ENCODE data around the gene TBCK. TPM values are rescaled to one million over a fixed set of nuclear protein-coding genes. Genes with fewer than 3 reads are reported as not detected.

Gene TBCK
- total RNA-seq, 1 donor from 2014 or later, result 64.2 TPM

DNA sequence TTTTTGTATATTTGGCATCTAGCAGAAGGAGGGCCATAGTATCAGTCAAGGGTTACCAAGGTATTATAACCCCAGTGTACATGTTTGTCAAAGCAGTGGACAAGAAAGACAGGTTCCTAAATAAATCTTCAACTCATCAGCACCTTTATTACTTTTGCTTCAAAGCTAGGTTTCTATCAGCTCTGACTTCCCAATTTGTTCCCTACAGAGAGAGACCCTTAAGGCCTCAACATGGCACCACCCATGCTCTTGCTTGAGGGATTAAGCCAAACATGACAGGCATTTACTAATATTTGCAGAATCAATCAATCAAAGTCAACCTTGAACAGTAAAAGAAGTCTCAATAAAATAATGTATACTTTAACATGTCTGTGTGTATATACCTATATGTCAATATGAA lies 9.4 kb downstream of the TBCK start:
- H3K4me3 Mint-ChIP-seq, result no peak overlapping the region
- no peak overlapping the region for H3K27ac Mint-ChIP-seq
- TF ChIP-seq, protein P1, sequence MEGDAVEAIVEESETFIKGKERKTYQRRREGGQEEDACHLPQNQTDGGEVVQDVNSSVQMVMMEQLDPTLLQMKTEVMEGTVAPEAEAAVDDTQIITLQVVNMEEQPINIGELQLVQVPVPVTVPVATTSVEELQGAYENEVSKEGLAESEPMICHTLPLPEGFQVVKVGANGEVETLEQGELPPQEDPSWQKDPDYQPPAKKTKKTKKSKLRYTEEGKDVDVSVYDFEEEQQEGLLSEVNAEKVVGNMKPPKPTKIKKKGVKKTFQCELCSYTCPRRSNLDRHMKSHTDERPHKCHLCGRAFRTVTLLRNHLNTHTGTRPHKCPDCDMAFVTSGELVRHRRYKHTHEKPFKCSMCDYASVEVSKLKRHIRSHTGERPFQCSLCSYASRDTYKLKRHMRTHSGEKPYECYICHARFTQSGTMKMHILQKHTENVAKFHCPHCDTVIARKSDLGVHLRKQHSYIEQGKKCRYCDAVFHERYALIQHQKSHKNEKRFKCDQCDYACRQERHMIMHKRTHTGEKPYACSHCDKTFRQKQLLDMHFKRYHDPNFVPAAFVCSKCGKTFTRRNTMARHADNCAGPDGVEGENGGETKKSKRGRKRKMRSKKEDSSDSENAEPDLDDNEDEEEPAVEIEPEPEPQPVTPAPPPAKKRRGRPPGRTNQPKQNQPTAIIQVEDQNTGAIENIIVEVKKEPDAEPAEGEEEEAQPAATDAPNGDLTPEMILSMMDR (IDR thresholded peaks at IDR 0.05; ENCODE audit: unreplicated experiment), result no peak
- peaks cover 10% of the 10 kb centered on the region for H3K4me1 Mint-ChIP-seq
- DNase-seq (ENCODE audit: low spot score in 2 of 2, unreplicated experiment in 2 of 2), result no peak
- no peaks in the 10 kb centered on the region for H3K9me3 Mint-ChIP-seq
- peaks cover 3% of the 10 kb centered on the region for H3K36me3 Mint-ChIP-seq
- no peaks in the 10 kb centered on the region for H3K27me3 Mint-ChIP-seq (ENCODE audit: low read depth)

DNA sequence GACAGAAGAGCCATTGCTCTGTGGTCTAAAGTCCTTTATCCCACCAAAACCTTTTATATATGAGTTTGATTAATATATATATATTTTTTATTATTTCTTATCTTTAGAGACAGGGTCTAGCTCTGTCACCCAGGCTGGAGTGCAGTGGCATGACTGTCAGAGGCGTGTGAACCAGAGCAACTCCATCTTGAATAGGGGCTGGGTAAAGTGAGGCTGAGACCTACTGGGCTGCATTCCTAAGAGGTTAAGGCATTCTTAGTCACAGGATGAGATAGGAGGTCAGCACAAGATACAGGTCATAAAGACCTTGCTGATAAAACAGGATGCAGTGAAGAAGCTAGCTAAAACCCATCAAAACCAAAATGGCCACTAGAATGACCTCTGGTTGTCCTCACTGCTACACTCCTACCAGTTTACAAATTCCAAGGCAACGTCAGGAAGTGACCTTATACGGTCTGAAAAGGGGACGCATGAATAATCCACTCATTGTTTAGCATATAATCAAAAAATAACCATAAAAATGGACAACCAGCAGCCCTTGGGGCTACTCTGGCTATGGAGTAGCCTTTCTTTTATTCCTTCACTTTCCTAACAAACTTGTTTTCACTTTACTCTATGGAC lies 10.5 kb downstream of the TBCK start:
- no peak for DNase-seq (ENCODE audit: low spot score in 2 of 2, unreplicated experiment in 2 of 2)
- no peaks in the 10 kb centered on the region for H3K9me3 Mint-ChIP-seq
- peaks cover 3% of the 10 kb centered on the region for H3K36me3 Mint-ChIP-seq
- H3K27me3 Mint-ChIP-seq (ENCODE audit: low read depth), result no peaks in the 10 kb centered on the region
- TF ChIP-seq, protein P1 (IDR thresholded peaks at IDR 0.05; ENCODE audit: unreplicated experiment), result no peak
- H3K4me3 Mint-ChIP-seq, result no peak overlapping the region
- H3K4me1 Mint-ChIP-seq, result peaks cover 10% of the 10 kb centered on the region
- no peak overlapping the region for H3K27ac Mint-ChIP-seq

DNA sequence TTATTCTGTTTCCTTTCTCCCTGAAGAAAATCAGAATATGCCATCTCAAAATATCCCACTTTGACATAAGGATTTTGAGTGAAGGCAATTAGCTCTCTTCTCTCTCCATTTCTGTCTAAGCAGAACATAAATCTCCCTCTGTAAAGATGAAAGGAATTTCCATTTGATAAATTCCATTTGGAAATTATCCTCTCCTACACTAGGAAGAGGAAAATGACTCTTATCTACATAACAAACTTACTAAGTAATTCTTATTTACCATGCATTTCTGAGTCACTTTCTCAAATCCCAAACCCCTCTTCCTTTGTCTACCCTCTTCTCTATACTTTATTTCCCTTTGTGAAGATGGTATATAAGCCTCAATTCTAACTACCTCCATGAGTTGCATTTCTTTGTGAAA lies 11.4 kb downstream of the TBCK start:
- Mint-ChIP-seq H3K4me1 (peaks cover 10% of the 10 kb centered on the region), H3K36me3 (peaks cover 8% of the 10 kb centered on the region), H3K4me3 (no peak overlapping the region), H3K9me3 (peaks cover 4% of the 10 kb centered on the region), H3K27ac (peak overlapping the region; percentile 87), H3K27me3 (ENCODE audit: low read depth) (no peaks in the 10 kb centered on the region)
- DNase-seq (ENCODE audit: low spot score in 2 of 2, unreplicated experiment in 2 of 2), result no peak
- TF ChIP-seq, protein P1 (IDR thresholded peaks at IDR 0.05; ENCODE audit: unreplicated experiment), result no peak

DNA sequence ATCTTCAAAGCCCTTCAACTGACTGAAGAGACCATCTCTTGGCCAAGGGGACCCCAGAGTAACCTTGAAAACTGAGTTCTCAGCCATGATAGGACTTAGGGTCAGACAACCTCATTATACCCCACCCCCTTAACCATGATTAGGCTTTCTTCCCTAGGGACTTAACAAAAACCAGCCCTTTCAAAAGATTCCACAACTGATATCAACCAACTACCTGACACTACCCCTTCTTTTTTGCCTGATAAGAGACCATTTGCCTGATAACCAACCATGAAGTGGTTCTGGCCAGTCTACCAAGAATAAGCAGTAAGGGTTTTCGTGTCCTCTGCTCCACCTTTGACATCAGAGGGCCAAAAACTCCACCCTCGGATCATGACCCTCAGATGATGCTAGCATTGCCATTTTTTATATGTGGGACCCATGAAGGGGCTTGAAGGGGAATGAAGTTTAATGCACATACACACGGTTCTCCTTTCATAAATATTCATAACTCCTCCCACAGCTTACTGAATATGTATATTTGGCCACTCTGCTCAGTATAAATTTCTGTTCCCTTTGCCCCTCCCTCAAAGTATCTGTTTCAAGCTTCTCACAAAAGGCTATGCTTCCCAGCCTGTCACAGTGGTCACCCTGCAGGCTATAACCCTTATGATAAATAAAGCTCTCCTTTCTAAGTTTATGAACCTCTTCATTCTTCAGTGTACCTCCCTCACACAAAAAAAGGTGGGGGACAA lies 12.3 kb downstream of the TBCK start:
- DNase-seq (ENCODE audit: low spot score in 2 of 2, unreplicated experiment in 2 of 2), result no peak
- H3K36me3 Mint-ChIP-seq, result peaks cover 10% of the 10 kb centered on the region
- peaks cover 4% of the 10 kb centered on the region for H3K9me3 Mint-ChIP-seq
- H3K4me3 Mint-ChIP-seq, result no peak overlapping the region
- peaks cover 10% of the 10 kb centered on the region for H3K4me1 Mint-ChIP-seq
- H3K27ac Mint-ChIP-seq, result peak overlapping the region; percentile 87
- no peaks in the 10 kb centered on the region for H3K27me3 Mint-ChIP-seq (ENCODE audit: low read depth)
- TF ChIP-seq, protein P1 (IDR thresholded peaks at IDR 0.05; ENCODE audit: unreplicated experiment), result no peak

DNA sequence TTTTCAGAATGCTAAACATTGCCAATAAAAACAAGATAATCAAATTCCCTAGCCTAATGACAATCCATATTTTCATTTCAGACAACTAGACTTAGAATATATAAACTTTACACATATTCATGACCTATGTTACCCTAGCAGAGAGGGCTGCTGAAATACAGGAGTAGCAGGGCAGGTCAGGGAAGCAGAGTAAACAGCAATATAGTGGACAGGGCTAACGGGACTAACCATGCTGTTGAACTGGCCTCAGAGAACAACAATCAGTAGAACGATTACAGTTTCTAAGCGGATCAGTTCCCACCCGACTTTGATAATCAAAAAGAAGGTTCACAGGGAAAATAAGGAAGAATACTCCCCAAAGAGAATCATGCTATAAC lies 14.0 kb downstream of the TBCK start:
- H3K4me1 Mint-ChIP-seq, result peaks cover 10% of the 10 kb centered on the region

More for the DNA sequence above, 14.0 kb downstream of the TBCK start:
- TF ChIP-seq, protein P1 (IDR thresholded peaks at IDR 0.05; ENCODE audit: unreplicated experiment), result no peak
- no peaks in the 10 kb centered on the region for H3K27me3 Mint-ChIP-seq (ENCODE audit: low read depth)
- no peak overlapping the region for H3K4me3 Mint-ChIP-seq
- H3K36me3 Mint-ChIP-seq, result peaks cover 11% of the 10 kb centered on the region
- DNase-seq (ENCODE audit: low spot score in 2 of 2, unreplicated experiment in 2 of 2), result no peak
- H3K27ac Mint-ChIP-seq, result no peak overlapping the region
- H3K9me3 Mint-ChIP-seq, result peaks cover 4% of the 10 kb centered on the region

Measured in mesothelial cell of epicardium (in vitro differentiated cells).